DMS153 treated with DMSO at 0.1 percent for 48 hours (cell line): ENCODE data around the gene ENPP3.
A peak's percentile ranks its signal among the peaks of the same experiment; 100 is the strongest.

Experiments used
- DNase-seq: peaks from one replicate; lab custom pipeline; 2025; ENCODE audit not compliant: unreplicated experiment; lab: John Stamatoyannopoulos, UW

ENPP3 gene

DNA sequence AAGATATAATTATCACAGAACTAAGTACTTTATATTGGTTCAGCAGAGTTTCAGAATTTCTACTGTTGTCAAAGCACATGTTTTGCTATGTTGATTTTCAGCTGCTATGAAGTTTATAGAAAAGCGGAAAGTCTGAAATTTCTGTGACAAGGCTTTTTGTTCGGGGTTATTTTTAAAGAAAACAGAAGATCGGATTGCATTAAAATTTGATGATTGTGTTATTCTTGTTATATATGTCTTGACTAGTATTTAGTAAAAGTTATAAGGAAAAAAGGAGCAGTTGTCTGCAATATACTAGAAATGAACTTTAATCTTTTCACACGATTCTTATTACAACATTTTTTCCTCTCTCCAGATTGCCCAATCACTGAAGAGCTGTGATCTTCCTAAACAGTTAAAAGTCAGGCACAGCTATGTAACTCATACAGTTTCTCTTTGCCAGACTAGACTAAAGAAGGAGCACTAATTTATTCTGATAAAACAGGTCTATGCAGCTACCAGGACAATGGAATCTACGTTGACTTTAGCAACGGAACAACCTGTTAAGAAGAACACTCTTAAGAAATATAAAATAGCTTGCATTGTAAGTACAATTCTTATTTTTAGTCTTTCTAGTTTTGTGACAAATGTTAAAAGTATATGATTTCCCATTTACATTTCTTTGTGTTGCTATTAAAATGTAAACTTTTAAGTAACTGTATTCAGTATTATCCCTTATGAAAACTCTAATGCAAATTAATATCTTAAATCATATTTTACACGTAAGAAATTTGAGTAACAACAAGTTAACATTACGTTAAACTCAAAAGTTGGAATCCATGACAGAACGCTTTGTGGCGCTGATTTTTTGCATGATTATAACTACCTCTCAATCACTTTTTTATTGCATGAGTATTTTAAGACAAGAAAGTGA lies at the start of gene ENPP3:
Gene ENPP3 (plus strand): TSS at position 423 of the 913 bp plus-strand sequence. CDS start 83 bp downstream, at position 506.
- DNase-seq, result no peak

DNA sequence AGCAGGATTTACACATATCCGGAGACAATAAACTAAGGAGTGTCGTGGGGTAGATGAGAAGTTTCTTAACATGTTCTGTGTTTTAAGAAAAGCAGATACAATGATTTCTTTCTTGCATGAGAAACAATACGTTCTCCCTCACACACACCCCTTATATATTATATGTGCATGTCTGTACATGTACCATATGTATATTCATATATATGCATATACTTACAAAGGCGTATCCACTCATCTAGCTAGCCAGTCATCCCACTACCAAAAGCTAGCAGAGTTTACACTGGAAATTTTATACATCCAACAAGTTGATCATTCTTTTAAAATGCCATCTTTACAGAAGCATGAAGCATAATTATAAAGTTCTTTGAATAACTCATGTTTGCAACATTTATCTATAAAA lies 49.2 kb upstream of the ENPP3 start:
- no peak for DNase-seq

DNA sequence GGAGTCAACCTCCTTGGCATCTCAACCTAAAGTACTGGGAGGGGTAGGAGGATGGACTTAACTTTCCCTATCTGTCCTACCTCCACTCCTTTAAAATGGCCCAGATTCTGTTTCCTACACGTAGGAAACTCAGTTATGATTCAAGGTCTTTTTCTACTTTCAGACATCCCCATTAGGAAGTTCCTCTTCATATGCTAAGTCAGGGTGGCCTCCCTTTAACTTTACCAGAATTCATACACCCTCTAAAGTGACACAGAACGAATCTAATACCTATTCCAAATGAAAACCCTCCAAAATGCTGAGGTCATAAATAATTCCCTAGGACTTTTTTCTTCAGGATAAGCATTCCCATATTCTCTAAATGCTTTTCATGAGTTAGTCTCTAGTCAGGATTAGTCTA lies 48.5 kb upstream of the ENPP3 start:
- DNase-seq, result no peak

DNA sequence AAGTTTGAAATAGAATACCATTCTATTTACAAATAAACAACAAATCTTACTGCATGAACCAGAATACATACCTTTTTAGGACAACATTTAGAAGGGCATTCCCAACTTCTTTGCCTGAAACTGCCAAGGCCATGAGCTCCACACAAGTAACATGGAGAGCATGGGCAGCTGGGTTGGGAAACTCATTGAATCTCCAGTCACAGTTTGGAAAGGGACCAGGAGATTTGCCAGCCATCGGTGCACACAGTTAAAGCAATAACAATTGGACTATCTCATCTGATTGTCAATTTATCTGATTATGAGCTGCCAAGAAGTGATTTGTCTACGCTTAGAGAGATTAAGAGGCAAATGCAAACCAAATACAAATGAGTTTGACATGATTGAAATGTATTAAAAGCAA lies 44.2 kb upstream of the ENPP3 start:
- no peak for DNase-seq

DNA sequence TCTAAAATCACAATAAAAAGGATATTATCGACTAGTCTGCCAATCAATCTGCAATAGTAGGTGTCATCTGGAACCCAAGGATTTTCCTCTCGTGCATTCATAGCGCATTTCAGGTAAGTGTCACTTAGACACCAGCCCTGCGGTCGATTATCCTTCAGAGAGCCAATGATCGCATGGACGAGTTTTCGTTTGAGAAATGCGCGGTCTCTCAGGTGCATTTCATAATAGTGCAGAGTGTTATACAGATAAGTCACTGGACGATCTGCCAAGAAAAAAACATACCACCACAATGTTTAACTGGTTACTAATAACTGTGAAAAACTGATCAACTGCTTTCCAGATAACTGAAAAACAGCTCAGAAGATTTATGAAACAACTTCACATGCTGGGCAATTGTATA lies 43.0 kb upstream of the ENPP3 start:
- no peak for DNase-seq

DNA sequence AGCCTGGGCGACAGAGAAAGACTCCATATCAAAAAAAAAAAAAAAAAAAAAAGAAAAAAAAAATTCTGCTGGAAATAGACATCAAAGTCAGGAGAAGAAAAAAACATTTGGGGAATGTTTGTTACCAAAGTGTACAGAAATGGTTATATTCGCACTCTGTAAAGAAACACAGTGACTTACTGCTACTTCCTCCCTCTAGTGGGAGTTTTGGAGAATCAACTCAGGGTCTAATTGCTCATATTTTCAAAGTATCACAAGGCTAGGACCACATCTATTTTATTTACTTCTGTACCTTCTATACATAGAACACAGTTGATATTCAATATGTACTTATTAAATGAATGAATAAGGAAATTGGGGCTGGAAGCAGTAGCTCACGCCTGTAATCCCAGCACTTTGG lies 39.7 kb upstream of the ENPP3 start:
- no peak for DNase-seq

DNA sequence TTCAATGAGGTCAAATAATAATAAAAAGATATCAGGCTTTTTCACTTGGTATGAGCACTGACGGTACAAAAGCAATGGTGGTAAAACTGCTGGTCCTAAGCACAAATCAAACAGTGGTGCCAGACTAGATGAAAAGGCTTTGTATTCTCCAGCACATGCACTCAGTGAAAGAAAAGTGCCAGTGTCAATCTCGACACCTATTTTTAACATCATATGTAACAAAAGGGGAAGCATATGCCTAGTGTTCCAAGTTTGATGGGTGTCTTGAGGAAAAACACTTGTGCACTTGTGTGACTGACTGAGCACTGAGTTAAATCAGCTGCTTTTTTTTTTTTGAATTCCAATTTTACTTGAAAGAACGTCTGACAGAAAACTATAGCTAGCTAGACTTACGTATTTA lies 36.4 kb upstream of the ENPP3 start:
- no peak for DNase-seq

DNA sequence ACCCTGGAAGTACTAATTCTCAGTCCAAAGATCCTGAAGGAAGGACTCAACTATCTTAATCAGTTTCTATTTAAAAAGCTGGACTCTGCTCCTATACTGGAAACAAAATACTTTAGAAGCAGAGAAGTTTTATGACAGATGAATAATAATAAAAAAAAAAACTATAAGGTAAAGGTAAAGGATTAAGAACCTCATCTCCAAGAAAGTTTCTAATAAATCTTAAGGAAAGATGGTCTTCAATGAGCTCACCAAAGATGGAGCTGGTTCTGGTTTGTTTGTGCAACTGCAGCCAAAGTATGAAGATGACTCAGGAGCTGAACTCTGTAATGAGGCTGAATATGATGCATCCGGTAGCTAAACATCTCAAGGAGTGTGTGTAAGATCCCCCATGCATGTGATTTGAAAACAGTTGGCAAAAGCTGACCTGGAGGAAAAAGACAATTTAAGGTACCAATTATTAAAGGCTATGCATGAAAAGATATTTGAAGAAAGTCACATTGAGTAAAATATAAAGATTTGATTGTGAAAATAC lies 34.3 kb upstream of the ENPP3 start:
- DNase-seq, result no peak

DNA sequence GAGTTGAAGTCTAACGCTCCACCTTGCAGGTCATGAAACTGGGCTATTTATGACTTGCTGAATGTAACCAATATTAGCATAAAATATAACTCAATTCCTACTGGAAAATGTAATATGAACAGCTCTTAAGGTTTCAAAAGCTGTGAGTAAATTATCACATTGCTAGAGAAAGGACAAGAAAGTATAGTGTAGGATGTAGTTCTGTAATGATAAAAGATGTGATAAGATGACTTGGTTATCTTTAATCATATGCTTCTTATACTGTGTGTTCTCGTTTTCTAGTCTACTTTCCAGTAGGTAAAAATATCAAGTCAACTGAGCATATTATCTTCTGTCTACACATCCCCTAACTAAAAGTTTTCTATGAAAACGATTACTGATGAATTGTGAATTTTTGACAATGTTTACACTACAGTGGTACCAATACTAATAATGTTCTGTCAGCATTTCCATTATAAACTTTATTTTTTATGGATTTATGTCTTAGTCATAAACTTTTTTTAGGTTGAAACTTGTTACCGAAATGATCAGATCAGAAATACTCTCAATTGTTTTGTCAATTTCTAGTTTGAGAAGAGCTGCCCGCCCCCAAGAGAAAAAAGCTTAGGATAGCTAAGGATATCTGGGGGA lies 23.7 kb upstream of the ENPP3 start:
- DNase-seq, result no peak

DNA sequence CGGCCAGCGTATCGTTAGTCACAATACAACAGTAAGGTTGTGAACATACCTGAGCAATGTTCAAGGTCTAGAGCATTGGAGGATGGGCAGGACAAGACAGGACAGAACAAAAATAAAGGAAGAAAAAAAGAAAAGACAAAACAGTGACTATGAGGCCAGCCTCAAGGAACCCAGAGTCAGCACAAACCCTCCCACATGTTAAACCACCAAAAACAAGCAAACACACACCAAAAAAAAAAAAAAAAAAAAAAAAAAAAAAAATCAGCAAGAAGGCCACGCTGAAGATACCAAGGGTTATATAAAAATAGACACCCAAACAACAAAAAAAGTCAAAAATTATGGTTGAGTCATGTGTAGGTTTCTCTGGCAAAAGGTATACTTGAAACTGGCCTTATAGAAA lies 21.8 kb upstream of the ENPP3 start:
- DNase-seq, result no peak

DNA sequence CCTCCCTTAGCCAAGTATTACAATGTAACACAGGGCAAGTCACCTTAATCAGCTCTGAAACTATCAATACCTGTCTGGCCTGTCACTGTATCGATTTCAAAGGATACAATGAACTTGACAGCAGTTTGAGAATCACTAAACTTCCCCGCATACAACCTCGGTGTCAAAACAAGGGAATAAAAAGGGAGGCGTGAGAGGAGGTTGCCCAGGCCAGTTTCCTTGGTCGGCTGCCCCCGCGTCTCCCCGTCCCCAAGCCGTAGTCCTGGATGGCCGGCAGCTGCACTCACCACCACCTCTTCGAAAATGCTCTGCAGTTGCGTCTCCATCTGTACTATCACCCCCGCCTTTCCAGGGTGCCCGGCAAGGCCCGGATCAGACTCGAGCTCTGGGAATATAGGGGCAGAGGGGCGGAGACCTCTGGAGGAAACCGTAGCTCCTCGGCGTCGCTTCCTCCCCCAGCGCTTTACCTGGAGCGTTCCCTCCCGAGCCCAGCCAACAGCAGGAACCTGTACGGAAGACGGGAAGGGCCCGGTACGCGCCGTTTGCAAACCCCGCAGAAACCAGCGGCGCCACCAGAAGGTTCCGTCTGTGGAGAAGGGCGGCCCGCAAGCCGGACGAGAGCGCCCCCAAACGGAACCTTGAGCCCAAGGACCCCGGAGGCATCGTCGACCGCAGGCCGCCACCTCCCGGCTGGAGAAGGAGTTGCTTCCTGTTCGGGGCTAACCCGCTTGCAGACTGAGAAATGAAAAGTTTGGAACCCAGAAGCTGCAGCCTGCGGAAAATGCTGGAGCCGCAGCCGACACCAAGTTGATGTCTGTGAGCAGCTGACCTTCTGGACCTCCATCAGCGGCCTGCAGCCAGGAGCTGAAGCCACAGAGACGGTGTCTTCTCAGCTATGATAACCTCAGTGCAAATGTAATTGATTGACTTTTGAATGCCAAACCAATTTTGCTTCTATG lies 9.1 kb upstream of the ENPP3 start, which contains the start of gene MED23:
Gene MED23 (minus strand): TSS at position 519 of the 959 bp plus-strand sequence. CDS start 193 bp downstream, at position 326.
- DNase-seq, result peak; percentile 87

DNA sequence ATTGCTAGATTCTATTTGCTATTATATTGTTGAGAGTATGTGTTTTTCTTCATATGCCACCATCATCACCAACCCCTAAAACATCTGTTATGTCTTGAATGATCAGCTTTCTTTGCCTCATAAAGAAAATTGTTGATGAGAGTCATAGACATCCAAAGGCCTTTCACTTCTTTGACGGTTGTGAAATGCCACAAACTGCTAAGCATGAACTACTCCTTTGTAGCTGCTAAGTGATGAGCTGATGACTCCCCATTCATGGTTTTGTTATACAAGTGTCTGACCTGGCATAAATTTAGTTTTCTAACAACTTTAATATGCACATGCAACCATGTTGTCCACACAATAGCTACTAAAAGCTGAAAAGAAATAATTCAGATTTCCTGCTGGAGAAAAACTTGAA lies 8.4 kb upstream of the ENPP3 start:
- DNase-seq, result no peak

DNA sequence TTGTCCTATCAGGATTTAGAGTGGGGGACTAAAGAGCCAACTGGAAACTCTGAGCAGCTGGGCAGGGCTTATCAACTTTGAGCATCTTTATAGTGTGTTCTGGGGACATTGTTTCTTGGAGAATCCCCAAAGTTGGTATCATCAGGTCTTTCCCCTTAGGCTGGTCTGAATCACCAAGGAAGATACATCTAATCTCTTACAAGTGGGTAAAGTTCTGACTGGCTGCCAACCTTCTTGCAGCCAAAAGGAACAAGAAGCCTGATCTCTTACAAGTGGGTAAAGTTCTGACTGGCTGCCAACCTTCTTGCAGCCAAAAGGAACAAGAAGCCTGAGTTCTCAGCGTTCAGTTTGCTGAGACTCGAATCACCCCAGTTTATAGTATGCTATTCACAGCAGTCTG lies 7.5 kb upstream of the ENPP3 start:
- no peak for DNase-seq

DNA sequence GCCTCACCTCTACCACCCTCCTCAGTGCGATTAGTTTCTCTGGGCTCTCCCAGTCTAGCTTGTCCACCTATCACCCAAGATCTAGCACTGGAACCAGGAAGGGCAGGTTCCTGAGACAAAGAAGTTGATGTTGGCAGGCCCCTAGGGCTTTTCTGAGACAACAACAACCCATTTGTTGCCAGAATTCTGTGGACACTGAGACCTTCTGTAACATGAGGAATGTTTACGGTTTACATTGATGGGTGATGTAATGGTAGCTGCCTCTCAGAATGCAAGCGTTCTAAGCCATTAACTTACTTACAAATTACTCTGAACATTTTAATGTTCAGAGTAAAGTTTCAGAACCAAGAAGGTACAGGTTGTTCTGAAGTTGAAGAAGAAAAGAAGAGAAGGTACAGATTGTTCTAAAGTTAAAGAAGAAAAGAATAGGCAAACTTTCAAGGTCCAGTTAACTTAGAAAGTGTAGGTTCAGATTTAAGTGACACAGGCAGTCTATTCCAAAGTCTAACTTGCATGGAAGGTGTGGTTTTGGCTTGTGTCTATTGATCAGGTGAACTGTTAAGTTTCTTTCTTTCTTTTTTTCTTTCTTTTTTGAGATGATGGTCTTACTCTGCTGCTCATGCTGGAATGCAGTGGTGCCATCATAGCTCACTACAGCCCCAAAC lies 5.3 kb upstream of the ENPP3 start:
- no peak for DNase-seq

DNA sequence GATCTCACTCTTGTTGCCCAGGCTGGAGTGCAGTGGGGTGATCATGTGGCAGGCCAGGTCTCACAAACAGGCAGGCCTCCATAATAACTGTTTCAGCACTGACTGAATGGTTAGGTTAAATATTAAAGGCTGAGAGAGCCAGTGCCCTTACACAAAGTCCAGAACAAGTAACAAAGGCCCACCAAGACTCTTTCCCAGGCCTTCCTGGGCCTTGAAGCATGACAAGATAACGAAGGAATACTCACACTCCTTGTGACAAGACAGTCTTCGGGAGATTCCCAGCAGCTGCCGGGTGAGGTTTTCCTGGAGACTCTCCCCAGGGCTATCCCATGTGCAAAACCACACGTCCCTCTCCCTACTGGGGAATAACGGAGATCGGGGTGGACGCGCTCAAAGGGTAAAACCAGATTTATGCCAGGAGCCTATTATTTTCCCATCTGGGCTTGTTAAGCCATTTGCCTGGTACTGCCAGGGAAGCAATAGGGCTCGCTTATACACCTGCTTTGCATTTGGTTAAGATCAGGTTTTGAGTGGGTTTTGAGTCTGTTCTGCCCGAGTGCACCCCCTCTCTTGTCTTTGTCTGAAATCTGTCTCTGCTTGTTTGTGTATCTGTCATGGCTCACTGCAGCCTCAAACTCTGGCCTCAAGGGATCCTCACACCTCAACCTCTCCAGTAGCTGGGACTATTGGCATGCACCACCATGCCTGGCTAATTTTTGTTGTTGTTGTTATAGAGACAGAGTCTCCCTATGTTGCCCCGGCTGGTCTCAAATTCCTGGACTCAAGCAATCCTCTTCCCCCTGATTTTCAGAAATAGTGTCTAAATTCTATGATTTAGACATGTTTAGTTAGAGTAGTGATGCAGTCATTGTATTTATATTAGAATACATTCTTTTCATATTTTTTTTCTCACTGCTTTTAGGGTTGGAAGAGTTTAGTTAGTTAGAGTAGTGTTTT lies 1.4 kb upstream of the ENPP3 start:
- no peak for DNase-seq

DNA sequence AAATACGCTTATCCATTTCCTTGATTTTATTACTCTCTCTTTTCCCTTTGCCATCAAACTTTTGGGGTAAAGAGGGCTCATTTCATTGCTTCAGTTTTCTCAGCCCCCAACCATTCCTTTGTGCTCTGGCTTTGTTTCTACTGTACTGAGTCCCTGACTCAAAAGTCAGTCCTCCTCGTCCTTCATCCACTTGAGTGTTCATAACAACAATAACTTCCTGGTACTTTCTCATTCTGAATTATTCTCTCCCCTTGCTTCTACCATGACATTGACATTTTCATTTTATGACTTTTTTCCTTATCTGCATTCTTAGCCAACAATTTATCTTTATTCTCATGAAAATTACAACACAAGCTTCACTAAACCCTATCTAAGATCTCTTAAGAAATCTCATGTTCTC lies 911 bp downstream of the ENPP3 start:
- no peak for DNase-seq

DNA sequence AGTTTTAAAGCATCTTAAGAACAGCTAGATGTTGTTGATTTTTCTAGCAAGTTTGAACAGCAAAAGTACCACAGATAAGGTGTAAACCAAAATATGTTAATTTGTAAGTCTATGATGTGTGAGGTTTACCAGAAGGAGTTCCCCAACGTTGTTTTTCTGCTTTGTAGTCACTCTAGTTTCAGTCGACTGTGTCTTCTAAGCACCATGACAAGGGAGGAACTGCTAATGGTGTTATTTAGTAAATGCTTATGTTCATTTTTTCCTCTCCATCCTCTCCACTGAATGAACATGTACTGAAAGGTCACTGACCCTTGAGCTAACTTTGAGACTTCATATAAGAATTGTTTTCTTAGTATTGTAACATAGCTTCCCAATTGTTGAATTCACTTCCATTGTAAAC lies 3.0 kb downstream of the ENPP3 start:
- DNase-seq, result no peak

DNA sequence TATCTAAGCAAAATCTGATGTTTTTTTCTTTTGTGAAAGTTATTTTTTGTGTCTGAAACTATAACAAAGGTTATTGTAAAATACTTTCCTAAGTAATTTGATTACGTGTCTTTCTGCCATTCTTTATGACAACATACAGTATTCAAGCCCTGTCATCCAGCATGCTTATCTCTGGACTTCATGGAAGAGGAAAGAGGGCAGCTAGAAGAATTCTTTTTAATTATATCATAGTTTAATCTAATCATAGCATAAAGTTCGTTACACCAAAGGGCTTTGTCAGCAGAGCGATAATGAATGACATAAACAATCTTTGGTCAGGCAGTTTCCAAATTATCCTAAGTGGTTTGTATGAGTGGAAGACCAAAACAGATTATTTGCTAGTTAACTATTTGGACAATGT lies 3.5 kb downstream of the ENPP3 start:
- no peak for DNase-seq

DNA sequence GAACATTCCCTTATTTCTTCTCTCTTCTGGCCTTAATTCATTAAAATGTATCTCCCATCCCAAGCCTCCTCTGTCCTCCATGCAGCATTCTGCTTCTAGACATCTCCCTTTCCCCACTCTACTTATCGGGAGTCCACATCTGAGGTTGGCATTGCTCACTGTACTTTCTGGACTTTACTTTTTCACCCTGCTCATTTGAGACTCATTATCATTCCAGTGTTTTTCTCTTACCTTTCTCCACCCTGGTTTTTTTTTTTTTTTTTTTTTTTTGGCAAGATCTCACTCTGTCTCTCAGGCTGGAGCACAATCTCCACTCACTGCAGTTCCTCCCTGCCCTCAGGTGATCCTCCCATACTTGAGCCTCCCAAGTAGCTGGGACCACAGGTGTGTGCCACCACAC lies 4.5 kb downstream of the ENPP3 start:
- DNase-seq, result no peak
